Prostate gland (tissue), 2 donors: Measurements from ENCODE around the gene PEX11G. TPM values are rescaled to one million over a fixed set of nuclear protein-coding genes. Genes with fewer than 3 reads are reported as not detected.

Source experiments
- DNase-seq: peaks from one replicate; pipeline ENCODE4 v3.0.0-alpha.2; 2019; ENCODE audit warnings: low spot score
- H3K27ac ChIP-seq, 2 donors: fragments of 200-600 bp; sonication (generic); 2 replicates each; pipeline ENCODE4 v1.5.1; 2017 to 2019
- H3K27me3 ChIP-seq: fragments of 200-600 bp; sonication (generic); replicated peaks from 2 replicates; pipeline ENCODE4 v1.5.1; 2019; ENCODE audit not compliant: insufficient read depth
- H3K36me3 ChIP-seq, 2 donors: fragments of 200-600 bp; sonication (generic); 1 replicate in 1 of 2; 2 replicates in 1 of 2; pipeline versions ENCODE4 v1.5.1 to v1.8.1; 2017 to 2019
- H3K4me1 ChIP-seq: fragments of 200-600 bp; sonication (generic); replicated peaks from 2 replicates; pipeline ENCODE4 v1.5.1; 2019
- H3K4me3 ChIP-seq, 2 donors: fragments of 200-600 bp; sonication (generic); 2 replicates each; pipeline ENCODE4 v1.5.1; 2017 to 2019
- H3K9me3 ChIP-seq: fragments of 200-600 bp; sonication (generic); 2 replicates; pipeline ENCODE4 v1.5.1; 2017
- POLR2A ChIP-seq: fragments of 450-650 bp; IDR thresholded peaks from one replicate; pipeline ENCODE4 v1.6.1; 2016; ENCODE audit warnings: antibody characterized with exemption, mild to moderate bottlenecking
- POLR2AphosphoS5 ChIP-seq: sonication (generic); formaldehyde crosslinking; IDR thresholded peaks from one replicate; pipeline ENCODE4 v1.6.1; 2017; ENCODE audit warnings: antibody characterized with exemption
- WGBS: methylation state at CpG from one replicate; pipeline ENCODE4 v1.1.5; 2018; 5-methylcytosine and 5-hydroxymethylcytosine counted together
- intact Hi-C: fragments of 100-400 bp; cut with DNase I; formaldehyde crosslinking; loops from one replicate; pipeline ENCODE4 v1.14.2; 2022
- total RNA-seq, 2 donors: library from RNA; depleted of rRNA; stranded (reverse); fragments of >200 nt; gene quantifications; one replicate each; pipeline ENCODE4 v1.1.0, GENCODE V29; 2016
- TF ChIP-seq, protein P1 (sequence below), 4 experiments: fragments of 200-600 bp in 2 of 4; fragments of 450-650 bp in 2 of 4; sonication (generic) in 2 of 4; IDR thresholded peaks; 1 replicate in 3 of 4; 2 replicates in 1 of 4; pipeline ENCODE4 v1.5.1; 2016 to 2019; ENCODE audit warnings: antibody characterized with exemption in 4 of 4, mild to moderate bottlenecking in 2 of 4, moderate library complexity in 2 of 4

Gene PEX11G
- total RNA-seq, 2 donors from 2014 or later: 13.1 to 17.4 TPM

GRCh38 chr19:7429638-7430282, 59.1 kb downstream of the PEX11G start:
- TF ChIP-seq, protein P1, sequence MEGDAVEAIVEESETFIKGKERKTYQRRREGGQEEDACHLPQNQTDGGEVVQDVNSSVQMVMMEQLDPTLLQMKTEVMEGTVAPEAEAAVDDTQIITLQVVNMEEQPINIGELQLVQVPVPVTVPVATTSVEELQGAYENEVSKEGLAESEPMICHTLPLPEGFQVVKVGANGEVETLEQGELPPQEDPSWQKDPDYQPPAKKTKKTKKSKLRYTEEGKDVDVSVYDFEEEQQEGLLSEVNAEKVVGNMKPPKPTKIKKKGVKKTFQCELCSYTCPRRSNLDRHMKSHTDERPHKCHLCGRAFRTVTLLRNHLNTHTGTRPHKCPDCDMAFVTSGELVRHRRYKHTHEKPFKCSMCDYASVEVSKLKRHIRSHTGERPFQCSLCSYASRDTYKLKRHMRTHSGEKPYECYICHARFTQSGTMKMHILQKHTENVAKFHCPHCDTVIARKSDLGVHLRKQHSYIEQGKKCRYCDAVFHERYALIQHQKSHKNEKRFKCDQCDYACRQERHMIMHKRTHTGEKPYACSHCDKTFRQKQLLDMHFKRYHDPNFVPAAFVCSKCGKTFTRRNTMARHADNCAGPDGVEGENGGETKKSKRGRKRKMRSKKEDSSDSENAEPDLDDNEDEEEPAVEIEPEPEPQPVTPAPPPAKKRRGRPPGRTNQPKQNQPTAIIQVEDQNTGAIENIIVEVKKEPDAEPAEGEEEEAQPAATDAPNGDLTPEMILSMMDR (IDR thresholded peaks at IDR 0.05): no peak
- TF ChIP-seq POLR2AphosphoS5 (no peak), POLR2A (no peak)
- no peak overlapping the region for H3K4me3 ChIP-seq
- no peaks in the 10 kb centered on the region for H3K9me3 ChIP-seq
- intact Hi-C loops: no loop called here
- no peaks in the 10 kb centered on the region for H3K36me3 ChIP-seq
- H3K4me1 ChIP-seq: no peaks in the 10 kb centered on the region
- WGBS: 84% methylated on average over 8 of the region's 8 CpGs
- H3K27ac ChIP-seq: no peak overlapping the region
- no peak for DNase-seq
- no peaks in the 10 kb centered on the region for H3K27me3 ChIP-seq

GRCh38 chr19:7428651-7429113, 60.2 kb downstream of the PEX11G start:
- H3K27ac ChIP-seq: no peak overlapping the region
- no peak overlapping the region for H3K4me3 ChIP-seq
- H3K36me3 ChIP-seq: no peaks in the 10 kb centered on the region
- no peaks in the 10 kb centered on the region for H3K4me1 ChIP-seq
- intact Hi-C loops: no loop called here
- TF ChIP-seq POLR2AphosphoS5 (no peak), POLR2A (no peak)
- TF ChIP-seq, protein P1 (IDR thresholded peaks at IDR 0.05): no peak
- no peaks in the 10 kb centered on the region for H3K27me3 ChIP-seq
- WGBS: 94% methylated on average over 20 of the region's 20 CpGs
- DNase-seq: no peak
- H3K9me3 ChIP-seq: no peaks in the 10 kb centered on the region

- no peak for DNase-seq
- 74% methylated on average over 5 of the region's 5 CpGs for WGBS
- H3K9me3 ChIP-seq: no peaks in the 10 kb centered on the region
- no peaks in the 10 kb centered on the region for H3K27me3 ChIP-seq
- no peaks in the 10 kb centered on the region for H3K36me3 ChIP-seq
- TF ChIP-seq POLR2A: no peak
- TF ChIP-seq, protein P1 (IDR thresholded peaks at IDR 0.05): no peak
- TF ChIP-seq POLR2AphosphoS5: no peak
- H3K4me1 ChIP-seq: no peaks in the 10 kb centered on the region
- H3K27ac ChIP-seq: no peak overlapping the region
- no peak overlapping the region for H3K4me3 ChIP-seq
- intact Hi-C loops: no loop called here
Measured at GRCh38 chr19:7427944-7428343, 60.9 kb downstream of the PEX11G start.

GRCh38 chr19:7426986-7427385, 61.8 kb downstream of the PEX11G start:
- Histone ChIP-seq H3K4me3 (no peak overlapping the region), H3K9me3 (no peaks in the 10 kb centered on the region), H3K27me3 (no peaks in the 10 kb centered on the region), H3K36me3 (no peaks in the 10 kb centered on the region), H3K4me1 (no peaks in the 10 kb centered on the region), H3K27ac (no peak overlapping the region)
- intact Hi-C loops: no loop called here
- TF ChIP-seq POLR2AphosphoS5 (no peak), POLR2A (no peak)
- TF ChIP-seq, protein P1 (IDR thresholded peaks at IDR 0.05): no peak
- 89% methylated on average over 9 of the region's 9 CpGs for WGBS
- no peak for DNase-seq

Other genes starting within 250 kb of the PEX11G start
- 100 to 1,000 TPM in 1 of 2 donors, 10 to 100 TPM in 1; 51.2 to 124 TPM for gene INSR, start 194.6 kb downstream of the PEX11G start, total RNA-seq
- gene ARHGEF18, start 140.1 kb downstream of the PEX11G start, total RNA-seq: 10 to 100 TPM; 44.5 to 52.3 TPM
- 100 to 1,000 TPM; 104 to 116 TPM for gene ZNF358, start 27.1 kb upstream of the PEX11G start, total RNA-seq
- gene MCOLN1, start 33.6 kb upstream of the PEX11G start, total RNA-seq: 10 to 100 TPM; 13.4 to 24.8 TPM
- 10 to 100 TPM; 74.6 to 75.2 TPM for gene PNPLA6, start 46.7 kb upstream of the PEX11G start, total RNA-seq
- 10 to 100 TPM; 40.4 to 90.9 TPM for gene CAMSAP3, start 106.8 kb upstream of the PEX11G start, total RNA-seq
- 100 to 1,000 TPM in 1 of 2 donors, 10 to 100 TPM in 1; 53.6 to 115 TPM for gene XAB2, start 140.5 kb upstream of the PEX11G start, total RNA-seq
- 10 to 100 TPM in 1 of 2 donors, 1 to 10 TPM in 1; 7.7 to 60.4 TPM for gene PET100, start 140.8 kb upstream of the PEX11G start, total RNA-seq
- gene PCP2, start 144.7 kb upstream of the PEX11G start, total RNA-seq: 10 to 100 TPM in 1 of 2 donors, 1 to 10 TPM in 1; 1.8 to 10.2 TPM
- gene STXBP2, start 148.1 kb upstream of the PEX11G start, total RNA-seq: 100 to 1,000 TPM in 1 of 2 donors, 10 to 100 TPM in 1; 83.1 to 128 TPM
- gene RETN, start 180.0 kb upstream of the PEX11G start, total RNA-seq: not detected
- gene MCEMP1, start 188.1 kb upstream of the PEX11G start, total RNA-seq: under 1 TPM in 1 of 2 donors, not detected in 1; 0.28 TPM
- gene TRAPPC5, start 191.8 kb upstream of the PEX11G start, total RNA-seq: 100 to 1,000 TPM; 105 to 150 TPM
- gene FCER2, start 213.1 kb upstream of the PEX11G start, total RNA-seq: 1 to 10 TPM in 1 of 2 donors, not detected in 1; 1.5 TPM
- under 1 TPM in 1 of 2 donors, not detected in 1; 0.57 TPM for gene CLEC4G, start 243.1 kb upstream of the PEX11G start, total RNA-seq